GM12892 (cell line): Measurements from ENCODE around the gene SRD5A1.

ENCODE experiments used
- POLR2A ChIP-seq: IDR thresholded peaks from 2 replicates; pipeline ENCODE4 v1.6.1; 2011; ENCODE audit warnings: low read depth, low read length, control low read depth
- TAF1 ChIP-seq: IDR thresholded peaks from 2 replicates; pipeline ENCODE4 v1.6.1; 2011; ENCODE audit warnings: low read depth, mild to moderate bottlenecking, control low read depth, low read length, borderline replicate concordance

DNA sequence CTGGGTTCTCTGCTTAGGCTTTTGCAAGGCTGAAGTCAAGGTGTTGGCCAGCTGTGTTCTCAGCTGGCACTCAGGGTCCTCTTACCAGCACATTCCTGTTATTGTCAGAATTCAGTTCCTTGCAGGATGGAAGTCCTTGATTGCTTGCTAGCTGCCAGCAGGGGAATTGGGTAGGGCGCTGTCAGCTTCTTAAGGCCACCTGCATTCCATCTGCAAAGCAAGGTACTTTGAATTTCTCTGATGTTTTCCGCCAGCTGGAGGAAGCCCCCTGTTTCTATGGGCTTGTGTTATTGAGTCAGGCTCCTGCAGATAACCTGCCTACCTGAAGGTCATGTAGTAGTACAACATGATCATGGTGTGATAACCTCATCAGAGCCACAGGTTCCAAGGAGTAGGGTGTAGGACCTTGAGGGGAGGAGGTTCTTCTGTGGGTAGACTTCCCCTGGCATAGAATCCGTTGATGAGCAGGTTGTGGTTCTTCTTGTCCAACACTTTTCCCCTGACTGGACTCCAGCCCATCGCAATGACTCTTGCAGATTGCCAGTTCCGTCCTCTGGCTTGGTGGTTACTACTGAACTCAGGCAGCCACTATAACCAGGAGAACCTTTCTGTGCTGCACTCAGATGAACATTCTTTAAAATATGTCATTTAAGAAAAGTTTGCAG, 86.8 kb downstream of the SRD5A1 start:
- TF ChIP-seq POLR2A (no peak), TAF1 (no peak)
